Measurements from ENCODE around the gene SPHK2.
A peak's percentile ranks its signal among the peaks of the same experiment; 100 is the strongest.

Gene SPHK2

DNA sequence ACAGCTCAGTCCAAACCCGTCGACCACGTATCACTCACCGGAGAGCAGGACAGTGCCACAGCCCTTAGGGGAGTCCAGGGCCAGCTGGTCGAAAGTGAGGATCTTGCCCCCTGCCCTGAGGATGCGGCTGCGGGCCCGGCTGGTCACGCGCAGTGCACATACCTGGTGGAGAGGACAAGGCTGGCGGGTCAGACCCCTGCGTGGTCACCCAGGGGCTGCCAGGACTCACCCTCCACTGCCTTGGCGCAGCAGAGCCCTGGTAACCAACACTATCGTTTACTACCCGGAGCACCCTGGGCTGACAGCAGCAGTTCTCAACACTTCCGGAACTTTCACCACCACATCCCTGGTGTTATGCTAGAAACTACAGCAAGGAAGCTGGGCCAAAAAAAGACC lies 3.3 kb upstream of the SPHK2 start:
- no peaks in the 10 kb centered on the region for H3K27me3 ChIP-seq (ENCODE audit: insufficient read depth, low read length)
- H3K4me3 ChIP-seq (ENCODE audit: low read length) = 0 out of 2 replicates have a peak overlapping the region, but pooled peaks have one; percentile 97
- H3K4me1 ChIP-seq (ENCODE audit: insufficient read depth, low read length) = peaks cover 37% of the 10 kb centered on the region
- H3K9ac ChIP-seq (ENCODE audit: low read depth, low read length) = peak overlapping the region; percentile 46; the same call in 1 of the 2 replicates
- H3K27ac ChIP-seq (ENCODE audit: low read depth, low read length) = peak overlapping the region; percentile 99; the same call in 1 of the 2 replicates
- WGBS = 94% methylated on average over 16 of the region's 16 CpGs
- H3K9me3 ChIP-seq (ENCODE audit: insufficient read depth, low read depth, low read length) = no peaks in the 10 kb centered on the region
- peaks cover 35% of the 10 kb centered on the region for H3K36me3 ChIP-seq (ENCODE audit: insufficient read depth, low read length)

GRCh38 chr19:48616491-48617056 lies 2.7 kb upstream of the SPHK2 start:
- no peaks in the 10 kb centered on the region for H3K27me3 ChIP-seq (ENCODE audit: insufficient read depth, low read length)
- 92% methylated on average over 11 of the region's 12 CpGs for WGBS
- H3K4me3 ChIP-seq (ENCODE audit: low read length) = peak overlapping the region; percentile 97; the same call in 1 of the 2 replicates
- H3K9me3 ChIP-seq (ENCODE audit: insufficient read depth, low read depth, low read length) = no peaks in the 10 kb centered on the region
- peak overlapping the region; percentile 99; the same call in 1 of the 2 replicates for H3K9ac ChIP-seq (ENCODE audit: low read depth, low read length)
- H3K27ac ChIP-seq (ENCODE audit: low read depth, low read length) = peak overlapping the region; percentile 99
- peaks cover 37% of the 10 kb centered on the region for H3K4me1 ChIP-seq (ENCODE audit: insufficient read depth, low read length)
- peaks cover 35% of the 10 kb centered on the region for H3K36me3 ChIP-seq (ENCODE audit: insufficient read depth, low read length)

DNA sequence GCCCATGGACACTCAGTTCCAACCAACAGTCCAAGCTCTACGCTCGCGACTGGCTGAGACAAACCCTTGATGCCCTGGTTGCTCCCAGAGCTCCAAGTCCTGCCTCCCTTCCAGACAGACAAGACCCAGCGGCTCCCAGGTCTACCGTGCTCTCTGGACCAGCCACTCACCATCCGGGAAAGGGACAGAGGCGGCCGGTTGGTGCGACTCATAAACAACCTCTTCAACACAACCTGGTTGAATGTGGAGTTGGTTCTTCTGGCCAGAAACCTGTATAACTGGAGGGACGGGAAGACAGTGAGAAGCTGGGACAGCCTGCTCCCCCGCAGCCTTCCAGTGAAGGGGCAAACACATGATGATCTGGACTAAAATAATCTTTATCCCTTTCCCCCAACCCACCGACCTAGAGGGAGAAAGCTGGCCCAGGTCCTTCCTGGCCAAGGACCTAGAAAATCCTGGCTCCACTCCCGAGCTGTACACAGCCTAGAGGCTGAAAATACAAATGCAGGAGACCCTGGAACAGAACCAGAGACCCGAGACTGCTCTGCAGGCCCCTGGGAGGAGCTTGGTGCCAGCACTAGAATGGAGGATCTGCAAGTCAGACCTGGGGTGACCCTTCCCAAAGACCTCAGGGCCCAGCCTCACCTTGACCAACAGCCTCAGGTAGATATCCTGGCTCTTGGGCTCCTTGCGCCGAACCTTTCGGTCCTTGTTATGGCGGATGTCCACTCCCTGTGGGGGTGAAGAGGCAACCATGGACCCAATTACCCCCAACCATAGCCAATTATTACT lies 2.0 kb upstream of the SPHK2 start:
- peak overlapping the region; percentile 97 for H3K4me3 ChIP-seq (ENCODE audit: low read length)
- H3K4me1 ChIP-seq (ENCODE audit: insufficient read depth, low read length) = peaks cover 37% of the 10 kb centered on the region
- WGBS = 89% methylated on average over 18 of the region's 18 CpGs

GRCh38 chr19:48618278-48618915 lies 909 bp upstream of the SPHK2 start:
- Histone ChIP-seq H3K9ac (ENCODE audit: low read depth, low read length) (peak overlapping the region; percentile 99), H3K4me1 (ENCODE audit: insufficient read depth, low read length) (peaks cover 39% of the 10 kb centered on the region), H3K27me3 (ENCODE audit: insufficient read depth, low read length) (no peaks in the 10 kb centered on the region), H3K27ac (ENCODE audit: low read depth, low read length) (peak overlapping the region; percentile 99), H3K4me3 (ENCODE audit: low read length) (peak overlapping the region; percentile 97), H3K9me3 (ENCODE audit: insufficient read depth, low read depth, low read length) (no peaks in the 10 kb centered on the region), H3K36me3 (ENCODE audit: insufficient read depth, low read length) (peaks cover 35% of the 10 kb centered on the region)
- WGBS = 1% methylated on average over 18 of the region's 18 CpGs

More for the DNA sequence above, 2.0 kb upstream of the SPHK2 start:
- H3K9ac ChIP-seq (ENCODE audit: low read depth, low read length) = peak overlapping the region; percentile 99
- H3K36me3 ChIP-seq (ENCODE audit: insufficient read depth, low read length) = peaks cover 35% of the 10 kb centered on the region
- no peaks in the 10 kb centered on the region for H3K27me3 ChIP-seq (ENCODE audit: insufficient read depth, low read length)
- peak overlapping the region; percentile 99 for H3K27ac ChIP-seq (ENCODE audit: low read depth, low read length)
- no peaks in the 10 kb centered on the region for H3K9me3 ChIP-seq (ENCODE audit: insufficient read depth, low read depth, low read length)

DNA sequence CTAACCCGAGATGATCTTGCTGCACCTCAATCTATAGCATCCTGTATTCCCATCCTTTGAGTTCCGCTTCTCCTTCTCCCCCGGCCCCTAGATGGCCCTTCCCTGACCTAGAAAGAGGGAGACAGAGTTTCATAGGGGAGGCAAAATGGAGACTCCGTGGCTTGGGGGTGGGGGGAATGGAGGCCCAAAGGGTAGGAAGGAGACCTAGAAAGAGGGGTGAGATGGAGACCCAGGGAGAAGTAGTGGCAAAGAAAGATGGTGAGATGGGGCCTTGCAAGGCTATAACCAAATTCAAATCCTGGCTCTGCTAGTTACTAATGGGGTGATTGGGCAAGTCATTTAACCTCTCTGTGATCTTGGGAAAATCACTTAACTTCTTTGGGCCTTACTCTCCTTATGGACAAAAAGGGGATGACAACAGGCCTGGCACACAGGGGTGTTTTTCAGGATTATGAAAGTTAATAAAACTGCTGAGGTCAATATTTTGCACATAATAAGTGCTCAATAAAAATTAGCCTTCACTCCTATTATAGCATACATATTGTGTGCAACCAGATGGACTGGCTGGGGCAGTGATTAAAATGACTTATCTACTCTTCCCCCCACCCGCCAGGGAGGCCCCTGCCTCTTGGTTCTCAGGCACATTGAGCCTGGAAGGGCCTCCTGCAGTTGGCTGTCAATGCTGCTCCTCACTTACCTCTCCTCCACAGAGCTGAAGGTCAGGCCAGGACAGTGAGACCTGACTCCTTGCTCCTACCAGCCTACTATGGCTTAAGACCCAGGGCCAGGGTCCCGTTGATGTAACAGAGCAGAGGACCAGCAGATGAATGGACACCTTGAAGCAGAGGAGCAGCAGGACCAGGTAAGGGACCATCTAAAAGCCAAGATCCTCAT lies 633 bp downstream of the SPHK2 start:
- 37% methylated on average over 5 of the region's 6 CpGs for WGBS
- Histone ChIP-seq H3K9me3 (ENCODE audit: insufficient read depth, low read depth, low read length) (no peaks in the 10 kb centered on the region), H3K4me3 (ENCODE audit: low read length) (peak overlapping the region; percentile 97), H3K4me1 (ENCODE audit: insufficient read depth, low read length) (peaks cover 41% of the 10 kb centered on the region), H3K27me3 (ENCODE audit: insufficient read depth, low read length) (no peaks in the 10 kb centered on the region), H3K9ac (ENCODE audit: low read depth, low read length) (peak overlapping the region; percentile 83), H3K27ac (ENCODE audit: low read depth, low read length) (peak overlapping the region; percentile 99), H3K36me3 (ENCODE audit: insufficient read depth, low read length) (peaks cover 35% of the 10 kb centered on the region)

DNA sequence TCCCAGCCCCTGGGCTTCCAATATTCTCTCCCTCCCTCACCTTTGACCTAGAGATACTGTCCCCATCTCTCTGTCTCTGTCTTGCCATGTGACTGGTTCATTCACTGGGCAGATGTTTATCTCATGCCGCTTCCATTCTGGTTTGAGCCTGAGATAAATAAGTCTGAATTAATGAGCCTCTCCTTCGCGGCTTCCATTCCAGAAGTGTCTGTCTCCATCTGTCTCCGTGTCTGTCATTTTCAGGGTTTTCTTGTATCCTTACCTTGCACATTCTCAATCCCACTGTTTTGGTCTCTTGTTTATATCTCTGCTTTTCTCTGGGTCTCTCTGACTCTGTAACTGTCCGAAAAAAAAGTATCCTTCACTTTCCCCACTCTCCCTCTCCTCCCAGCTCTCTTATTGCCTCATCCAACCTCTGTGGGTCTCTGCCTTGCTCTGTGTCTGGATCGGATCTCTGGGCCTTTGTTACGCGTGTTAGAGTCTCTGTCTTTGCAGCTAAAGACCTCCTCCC lies 4.3 kb downstream of the SPHK2 start:
- WGBS = 38% methylated on average over 8 of the region's 8 CpGs
- Histone ChIP-seq H3K4me3 (ENCODE audit: low read length) (peak overlapping the region; percentile 51), H3K36me3 (ENCODE audit: insufficient read depth, low read length) (0 out of 2 replicates have a peak, but pooled peaks cover 3% of the 10 kb centered on the region), H3K4me1 (ENCODE audit: insufficient read depth, low read length) (peaks cover 17% of the 10 kb centered on the region), H3K9ac (ENCODE audit: low read depth, low read length) (peak overlapping the region; percentile 75), H3K9me3 (ENCODE audit: insufficient read depth, low read depth, low read length) (no peaks in the 10 kb centered on the region), H3K27ac (ENCODE audit: low read depth, low read length) (peak overlapping the region; percentile 75), H3K27me3 (ENCODE audit: insufficient read depth, low read length) (no peaks in the 10 kb centered on the region)

- WGBS = under 1% methylated on average over 39 of the region's 40 CpGs
- H3K27me3 ChIP-seq (ENCODE audit: insufficient read depth, low read length) = no peaks in the 10 kb centered on the region
Observed at GRCh38 chr19:48624067-48624594, 4.8 kb downstream of the SPHK2 start.

GRCh38 chr19:48624791-48625723 lies 5.8 kb downstream of the SPHK2 start:
- Histone ChIP-seq H3K27me3 (ENCODE audit: insufficient read depth, low read length) (no peaks in the 10 kb centered on the region), H3K9ac (ENCODE audit: low read depth, low read length) (peak overlapping the region; percentile 80), H3K27ac (ENCODE audit: low read depth, low read length) (peak overlapping the region; percentile 82; the same call in 1 of the 2 replicates), H3K36me3 (ENCODE audit: insufficient read depth, low read length) (0 out of 2 replicates have a peak, but pooled peaks cover 3% of the 10 kb centered on the region), H3K4me1 (ENCODE audit: insufficient read depth, low read length) (peaks cover 15% of the 10 kb centered on the region), H3K4me3 (ENCODE audit: low read length) (peak overlapping the region; percentile 77), H3K9me3 (ENCODE audit: insufficient read depth, low read depth, low read length) (no peaks in the 10 kb centered on the region)
- 50% methylated on average over 21 of the region's 24 CpGs for WGBS

More at GRCh38 chr19:48624067-48624594, 4.8 kb downstream of the SPHK2 start:
- Histone ChIP-seq H3K27ac (ENCODE audit: low read depth, low read length) (peak overlapping the region; percentile 82), H3K4me3 (ENCODE audit: low read length) (peak overlapping the region; percentile 77), H3K9ac (ENCODE audit: low read depth, low read length) (peak overlapping the region; percentile 80), H3K36me3 (ENCODE audit: insufficient read depth, low read length) (0 out of 2 replicates have a peak, but pooled peaks cover 3% of the 10 kb centered on the region), H3K9me3 (ENCODE audit: insufficient read depth, low read depth, low read length) (no peaks in the 10 kb centered on the region), H3K4me1 (ENCODE audit: insufficient read depth, low read length) (peaks cover 17% of the 10 kb centered on the region)

GRCh38 chr19:48625891-48626327 lies 6.6 kb downstream of the SPHK2 start:
- H3K9ac ChIP-seq (ENCODE audit: low read depth, low read length) = no peak overlapping the region
- no peak overlapping the region for H3K27ac ChIP-seq (ENCODE audit: low read depth, low read length)
- H3K4me1 ChIP-seq (ENCODE audit: insufficient read depth, low read length) = peaks cover 13% of the 10 kb centered on the region
- no peaks in the 10 kb centered on the region for H3K9me3 ChIP-seq (ENCODE audit: insufficient read depth, low read depth, low read length)
- 95% methylated on average over 30 of the region's 30 CpGs for WGBS
- 0 out of 2 replicates have a peak, but pooled peaks cover 3% of the 10 kb centered on the region for H3K36me3 ChIP-seq (ENCODE audit: insufficient read depth, low read length)
- no peak overlapping the region for H3K4me3 ChIP-seq (ENCODE audit: low read length)
- no peaks in the 10 kb centered on the region for H3K27me3 ChIP-seq (ENCODE audit: insufficient read depth, low read length)
